K562 (cell line): ENCODE results near the gene NPC1L1. TPM values are rescaled to one million over a fixed set of nuclear protein-coding genes. Genes with fewer than 3 reads are reported as not detected.

Experiments used
- CBFA2T3 ChIP-seq: fragments of 450-650 bp; IDR thresholded peaks from 2 replicates; pipeline ENCODE4 v1.6.1; 2017
- ILF3 ChIP-seq: fragments of 450-650 bp; IDR thresholded peaks from 2 replicates; pipeline ENCODE4 v1.6.1; 2018; ENCODE audit warnings: antibody characterized with exemption, mild to moderate bottlenecking, moderate library complexity, borderline replicate concordance
- JUND ChIP-seq, 2 experiments: IDR thresholded peaks; 2 replicates in 1 of 2; 3 replicates in 1 of 2; pipeline ENCODE4 v1.6.1; 2011; ENCODE audit warnings: borderline replicate concordance in 2 of 2, low read depth in 2 of 2, low read length in 2 of 2, improper control_type of control experiment in 1 of 2, missing biosample characterization in 1 of 2, missing genetic modification characterization in 1 of 2, missing genetic modification reagents in 1 of 2
- MAZ ChIP-seq, 2 experiments: fragments of 450-650 bp in 1 of 2; sonication (generic) in 1 of 2; formaldehyde crosslinking; IDR thresholded peaks in 1 of 2; conservative IDR thresholded peaks in 1 of 2; 2 replicates each; pipeline versions ENCODE4 v1.4.0 to v1.5.0; 2020; ENCODE audit warnings: mild to moderate bottlenecking in 1 of 2, missing genetic modification reagents in 1 of 2
- MCM3 ChIP-seq: fragments of 450-650 bp; IDR thresholded peaks from 2 replicates; pipeline ENCODE4 v1.6.1; 2016
- NCOA6 ChIP-seq: fragments of 450-650 bp; IDR thresholded peaks from 2 replicates; pipeline ENCODE4 v1.6.1; 2017; ENCODE audit warnings: mild to moderate bottlenecking
- NFE2L1 ChIP-seq: fragments of 450-650 bp; IDR thresholded peaks from 2 replicates; pipeline ENCODE4 v1.6.1; 2016; ENCODE audit warnings: missing genetic modification characterization, low read depth, mild to moderate bottlenecking, missing compliant biosample characterization, moderate library complexity, borderline replicate concordance
- NFIX ChIP-seq: fragments of 250-450 bp; sonication (Bioruptor Pico); IDR thresholded peaks from 2 replicates; pipeline ENCODE4 v1.4.0; 2020; ENCODE audit warnings: low read depth, mild to moderate bottlenecking, moderate library complexity
- NFYB ChIP-seq: IDR thresholded peaks from 2 replicates; pipeline ENCODE4 v1.6.1; 2011; ENCODE audit warnings: mild to moderate bottlenecking, moderate library complexity; ENCODE audit not compliant: insufficient read length; ENCODE audit errors: extremely low read depth
- POU5F1 ChIP-seq: fragments of 150-350 bp; IDR thresholded peaks from 2 replicates; pipeline ENCODE4 v1.6.1; 2014; ENCODE audit warnings: borderline replicate concordance, low read length, low read depth, mild to moderate bottlenecking; ENCODE audit not compliant: partially characterized antibody
- SMC3 ChIP-seq: conservative IDR thresholded peaks from 2 replicates; pipeline ENCODE4 v1.6.1; 2011; ENCODE audit warnings: low read depth, low read length, improper control_type of control experiment; ENCODE audit not compliant: insufficient read depth
- ZNF354B ChIP-seq: fragments of 250-450 bp; sonication (Bioruptor Pico); IDR thresholded peaks from 2 replicates; pipeline ENCODE4 v1.4.0; 2020
- ZNF717 ChIP-seq: fragments of 250-450 bp; sonication (Bioruptor Pico); IDR thresholded peaks from 2 replicates; pipeline ENCODE4 v1.5.0; 2021
- polyA plus RNA-seq, 8 experiments: library from polyadenylated mRNA; depleted of rRNA in 4 of 8; stranded (reverse) in 5 of 8; unstranded in 3 of 8; fragments of >200 nt; fragmentation: Nextera tagmentation in 2 of 8; fragmentation: Illumina TruSeq in 1 of 8; extraction: Ambion mirVana in 2 of 8; extraction: Trizol in 1 of 8; gene quantifications; 2 replicates each; pipeline versions ENCODE4 v1.2.1 to v1.2.3, GENCODE V29; 2011 to 2014; ENCODE audit warnings: inconsistent platforms in 1 of 8, missing spikeins in 1 of 8
- total RNA-seq, 7 experiments: library from RNA; depleted of rRNA in 6 of 7; stranded (reverse); fragments of >200 nt in 6 of 7; fragmentation: Illumina TruSeq in 2 of 7; extraction: Trizol in 2 of 7; gene quantifications; 2 replicates each; pipeline versions ENCODE4 v1.2.1 to v1.2.3, GENCODE V29; 2011 to 2021; ENCODE audit warnings: low replicate concordance in 1 of 7
- TF ChIP-seq, protein P1 (sequence below): fragments of 450-650 bp; formaldehyde crosslinking; IDR thresholded peaks from 2 replicates; pipeline ENCODE4 v1.4.0; 2022; ENCODE audit warnings: missing genetic modification characterization
- TF ChIP-seq, protein P2 (sequence below): sonication (generic); formaldehyde crosslinking; IDR thresholded peaks from 2 replicates; pipeline ENCODE4 v1.8.0; 2022; ENCODE audit warnings: mild to moderate bottlenecking, missing genetic modification reagents

Gene NPC1L1
- total and polyA plus RNA-seq, 9 of the 15 experiments (the other 6 are each of a cell fraction or from before 2014, with no cell fraction given) = 0.01 to 0.18 (median 0.07) TPM; not detected in 4

DNA sequence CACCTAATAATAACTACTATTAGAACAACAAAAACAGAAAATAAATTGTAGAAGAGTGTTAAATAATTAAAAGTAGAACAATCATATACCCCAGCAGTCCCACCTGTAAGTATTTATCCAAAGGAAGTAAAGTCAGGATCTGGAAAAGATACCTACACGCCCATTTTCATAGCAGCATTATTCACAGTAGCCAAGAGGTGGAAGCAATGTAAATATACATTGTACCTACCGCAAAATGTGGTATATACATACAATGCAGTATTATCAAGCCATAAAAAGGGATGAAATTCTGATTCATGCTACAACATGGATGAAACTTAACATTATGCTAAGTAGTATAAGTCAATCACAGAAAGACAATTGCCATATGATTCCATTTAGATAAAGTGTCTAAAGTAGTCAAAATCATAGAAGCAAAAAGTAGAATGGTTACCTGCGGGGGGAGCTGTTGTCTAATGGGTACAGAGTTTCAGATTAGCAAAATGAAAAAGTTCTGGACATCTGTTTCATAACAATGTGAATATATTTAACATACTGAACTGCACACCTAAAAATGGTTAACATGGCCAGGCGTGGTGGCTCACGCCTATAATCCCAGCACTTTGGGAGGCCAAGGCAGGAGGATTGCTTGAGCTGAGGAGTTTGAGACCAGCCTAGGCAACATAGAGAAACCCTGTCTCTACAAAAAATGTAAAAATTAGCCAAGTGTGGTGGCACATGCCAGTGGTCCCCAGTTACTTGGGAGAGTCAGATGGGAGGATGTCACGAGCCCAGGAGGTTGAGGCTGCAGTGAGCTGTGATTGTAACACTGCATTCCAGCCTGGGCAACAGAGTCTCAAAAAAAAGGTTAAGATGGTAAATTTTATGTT, 46.9 kb upstream of the NPC1L1 start (continued):
- TF ChIP-seq POU5F1 (no peak), JUND (IDR thresholded peaks at IDR 0.05; ENCODE audit: borderline replicate concordance, low read depth, low read length) (no peak), JUND (tag; IDR thresholded peaks at IDR 0.05; ENCODE audit: borderline replicate concordance, low read depth, low read length) (no peak), SMC3 (peak; percentile 55; the same call in 1 of the 2 replicates), ZNF354B (no peak), MCM3 (no peak), NFE2L1 (tag) (no peak), ZNF717 (CRISPR knock-in tag) (no peak), NCOA6 (no peak), ILF3 (no peak), NFIX (CRISPR knock-in tag) (no peak), NFYB (no peak), MAZ (CRISPR knock-in tag; conservative IDR thresholded peaks at IDR 0.05 in 1 of 2, IDR thresholded peaks at IDR 0.05 in 1 of 2) (0 out of 4 replicates have a peak, but pooled peaks of 1 of the 2 experiments have one; percentile 25), CBFA2T3 (no peak)
- TF ChIP-seq, protein P1, sequence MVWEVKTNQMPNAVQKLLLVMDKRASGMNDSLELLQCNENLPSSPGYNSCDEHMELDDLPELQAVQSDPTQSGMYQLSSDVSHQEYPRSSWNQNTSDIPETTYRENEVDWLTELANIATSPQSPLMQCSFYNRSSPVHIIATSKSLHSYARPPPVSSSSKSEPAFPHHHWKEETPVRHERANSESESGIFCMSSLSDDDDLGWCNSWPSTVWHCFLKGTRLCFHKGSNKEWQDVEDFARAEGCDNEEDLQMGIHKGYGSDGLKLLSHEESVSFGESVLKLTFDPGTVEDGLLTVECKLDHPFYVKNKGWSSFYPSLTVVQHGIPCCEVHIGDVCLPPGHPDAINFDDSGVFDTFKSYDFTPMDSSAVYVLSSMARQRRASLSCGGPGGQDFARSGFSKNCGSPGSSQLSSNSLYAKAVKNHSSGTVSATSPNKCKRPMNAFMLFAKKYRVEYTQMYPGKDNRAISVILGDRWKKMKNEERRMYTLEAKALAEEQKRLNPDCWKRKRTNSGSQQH = no peak
- TF ChIP-seq, protein P2, sequence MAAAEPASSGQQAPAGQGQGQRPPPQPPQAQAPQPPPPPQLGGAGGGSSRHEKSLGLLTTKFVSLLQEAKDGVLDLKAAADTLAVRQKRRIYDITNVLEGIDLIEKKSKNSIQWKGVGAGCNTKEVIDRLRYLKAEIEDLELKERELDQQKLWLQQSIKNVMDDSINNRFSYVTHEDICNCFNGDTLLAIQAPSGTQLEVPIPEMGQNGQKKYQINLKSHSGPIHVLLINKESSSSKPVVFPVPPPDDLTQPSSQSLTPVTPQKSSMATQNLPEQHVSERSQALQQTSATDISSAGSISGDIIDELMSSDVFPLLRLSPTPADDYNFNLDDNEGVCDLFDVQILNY (CRISPR knock-in tag) = no peak
